DOHH2 (cell line): ENCODE results near the gene SLC7A4.

Source experiments
- H3F3A ChIP-seq: fragments of 200-600 bp; sonication (generic), shearing (Covaris generic); 2 replicates; pipeline ENCODE4 v1.6.0; 2016; ENCODE audit warnings: antibody characterized with exemption, mild to moderate bottlenecking; ENCODE audit not compliant: control insufficient read depth, insufficient read depth
- H3K27ac ChIP-seq: fragments of 200-600 bp; sonication (generic); 2 replicates; pipeline ENCODE4 v1.5.1; 2014; ENCODE audit warnings: low read depth, mild to moderate bottlenecking, low read length, moderate library complexity
- H3K27me3 ChIP-seq: fragments of 200-600 bp; sonication (generic); 2 replicates; pipeline ENCODE4 v1.6.1; 2014; ENCODE audit warnings: mild to moderate bottlenecking, low read length, mixed read lengths; ENCODE audit not compliant: control insufficient read depth
- H3K36me3 ChIP-seq: fragments of 200-600 bp; sonication (generic); 2 replicates; pipeline ENCODE4 v1.6.1; 2014; ENCODE audit warnings: mild to moderate bottlenecking, low read length, moderate library complexity, mixed read lengths; ENCODE audit not compliant: control insufficient read depth
- H3K4me1 ChIP-seq: fragments of 200-600 bp; sonication (generic); 2 replicates; pipeline ENCODE4 v1.6.1; 2014; ENCODE audit warnings: mild to moderate bottlenecking, low read length, mixed read lengths; ENCODE audit not compliant: control insufficient read depth
- H3K4me2 ChIP-seq: fragments of 200-600 bp; sonication (generic); 2 replicates; pipeline ENCODE4 v1.6.0; 2014; ENCODE audit warnings: mild to moderate bottlenecking, low read length, moderate library complexity
- H3K4me3 ChIP-seq: fragments of 200-600 bp; sonication (generic); 2 replicates; pipeline ENCODE4 v1.5.1; 2014; ENCODE audit warnings: mild to moderate bottlenecking, low read length, mixed read lengths
- H3K79me2 ChIP-seq: fragments of 200-600 bp; sonication (generic); 2 replicates; pipeline ENCODE4 v1.6.1; 2014; ENCODE audit warnings: mild to moderate bottlenecking, low read length, mixed read lengths; ENCODE audit not compliant: control insufficient read depth
- H3K9me2 ChIP-seq: fragments of 200-600 bp; sonication (generic); replicated peaks from 2 replicates; pipeline ENCODE4 v1.6.1; 2014; ENCODE audit warnings: mild to moderate bottlenecking, low read length, mixed read lengths; ENCODE audit not compliant: control insufficient read depth
- H3K9me3 ChIP-seq: fragments of 200-600 bp; sonication (generic); 2 replicates; pipeline ENCODE4 v1.6.1; 2014; ENCODE audit warnings: antibody characterized with exemption, low read length, mixed read lengths; ENCODE audit not compliant: control insufficient read depth, insufficient read depth
- H4K20me1 ChIP-seq: fragments of 200-600 bp; sonication (generic); 2 replicates; pipeline ENCODE4 v1.6.0; 2014; ENCODE audit warnings: low read depth, mild to moderate bottlenecking, antibody characterized with exemption, low read length, moderate library complexity; ENCODE audit not compliant: control insufficient read depth, insufficient read depth
- CTCF ChIP-seq: fragments of 200-600 bp; sonication (generic); IDR thresholded peaks from one replicate; pipeline ENCODE4 v1.5.1; 2014; ENCODE audit warnings: antibody characterized with exemption, mild to moderate bottlenecking, low read depth, low read length; ENCODE audit not compliant: poor library complexity, severe bottlenecking
- EZH2phosphoT487 ChIP-seq: fragments of 200-600 bp; sonication (generic); IDR thresholded peaks from 2 replicates; pipeline ENCODE4 v1.6.1; 2017; ENCODE audit warnings: borderline replicate concordance, mild to moderate bottlenecking, antibody characterized with exemption, low read length, moderate library complexity, mixed read lengths

SLC7A4 gene

GRCh38 chr22:20979243-20979809 lies 53.0 kb downstream of the SLC7A4 start:
- H3K36me3 ChIP-seq, result peaks cover 13% of the 10 kb centered on the region
- H3F3A ChIP-seq, result no peaks in the 10 kb centered on the region
- H3K9me3 ChIP-seq, result peaks cover 11% of the 10 kb centered on the region; the same call in 1 of the 2 replicates
- H3K4me3 ChIP-seq, result no peak overlapping the region
- TF ChIP-seq EZH2phosphoT487 (no peak), CTCF (no peak)
- no peak overlapping the region for H3K4me2 ChIP-seq
- no peaks in the 10 kb centered on the region for H4K20me1 ChIP-seq
- no peaks in the 10 kb centered on the region for H3K27me3 ChIP-seq
- no peak overlapping the region for H3K27ac ChIP-seq
- no peaks in the 10 kb centered on the region for H3K9me2 ChIP-seq
- H3K79me2 ChIP-seq, result peaks cover 27% of the 10 kb centered on the region
- H3K4me1 ChIP-seq, result peaks cover 20% of the 10 kb centered on the region
